H1 (cell line): Measurements from ENCODE around the gene PLEKHH2. TPM values are rescaled to one million over a fixed set of nuclear protein-coding genes. Genes with fewer than 3 reads are reported as not detected.

Experiments used
- CTCF ChIA-PET: fragments of 300-600 bp; sonication (Branson Sonifier 250); formaldehyde crosslinking; loops from one replicate; lab custom pipeline; 2021; ENCODE audit not compliant: partially characterized antibody; lab: Charles Lee
- POLR2A ChIA-PET: fragments of 300-600 bp; sonication (Branson Sonifier 250); formaldehyde crosslinking; loops from one replicate; lab custom pipeline; 2021; ENCODE audit warnings: inconsistent platforms; ENCODE audit not compliant: partially characterized antibody; lab: Charles Lee
- DNase-seq, 2 experiments: peaks; one replicate each; pipeline versions ENCODE4 v3.0.0 to v3.0.0-alpha.2; 2010 to 2022; ENCODE audit warnings: low spot score in 2 of 2, low read depth in 1 of 2, mixed read lengths in 1 of 2
- FAIRE-seq: peaks from 2 replicates; lab custom pipeline; 2011; peaks lifted over from hg19 to GRCh38; lab: Jason Lieb, UNC
- H2AFZ ChIP-seq: 2 replicates; pipeline ENCODE4 v1.8.1; 2012; ENCODE audit warnings: low read length, inconsistent platforms
- H2AK5ac ChIP-seq: 2 replicates; pipeline ENCODE4 v1.6.1; 2013; ENCODE audit warnings: low read depth, low read length
- H2BK120ac ChIP-seq: replicated peaks from 2 replicates; pipeline ENCODE3; 2013; ENCODE audit warnings: low read depth, low read length, inconsistent platforms
- H2BK12ac ChIP-seq: 2 replicates; pipeline ENCODE4 v1.6.1; 2013; ENCODE audit warnings: low read depth, low read length
- H2BK15ac ChIP-seq: 2 replicates; pipeline ENCODE4 v1.6.1; 2013; ENCODE audit warnings: low read length
- H2BK20ac ChIP-seq: 2 replicates; pipeline ENCODE4 v1.6.1; 2013; ENCODE audit warnings: low read length
- H2BK5ac ChIP-seq: 2 replicates; pipeline ENCODE4 v1.6.1; 2013; ENCODE audit warnings: low read depth, low read length
- H3K14ac ChIP-seq: 2 replicates; pipeline ENCODE4 v1.6.1; 2013; ENCODE audit warnings: inconsistent platforms; ENCODE audit not compliant: insufficient read length
- H3K18ac ChIP-seq: 2 replicates; pipeline ENCODE4 v1.6.1; 2013; ENCODE audit warnings: low read length; ENCODE audit errors: extremely low read depth
- H3K23ac ChIP-seq: 2 replicates; pipeline ENCODE4 v1.6.1; 2013; ENCODE audit warnings: inconsistent platforms; ENCODE audit not compliant: insufficient read length
- H3K23me2 ChIP-seq: 2 replicates; pipeline ENCODE4 v1.6.1; 2013; ENCODE audit warnings: low read depth, low read length
- H3K27ac ChIP-seq: 2 replicates; pipeline ENCODE4 v1.6.1; 2011; ENCODE audit warnings: low read depth, low read length, inconsistent platforms
- H3K27me3 ChIP-seq, 4 experiments: replicated peaks in 1 of 4; 1 replicate in 1 of 4; 2 replicates in 3 of 4; pipeline versions ENCODE4 v1.6.1 to v1.8.1; 2011 to 2013; ENCODE audit warnings: low read length in 3 of 4, mild to moderate bottlenecking in 3 of 4, inconsistent platforms in 2 of 4, mixed read lengths in 2 of 4, moderate library complexity in 1 of 4; ENCODE audit not compliant: control insufficient read depth in 3 of 4, insufficient read depth in 3 of 4; ENCODE audit errors: extremely low read depth in 1 of 4
- H3K36me3 ChIP-seq, 4 experiments: 2 replicates each; pipeline versions ENCODE4 v1.6.1 to v1.8.1; 2011 to 2013; ENCODE audit warnings: mild to moderate bottlenecking in 4 of 4, low read length in 3 of 4, moderate library complexity in 2 of 4, control low read depth in 1 of 4, inconsistent platforms in 1 of 4; ENCODE audit not compliant: insufficient read depth in 4 of 4, control insufficient read depth in 2 of 4
- H3K4ac ChIP-seq: replicated peaks from 2 replicates; pipeline ENCODE3; 2013; ENCODE audit warnings: low read length, low read depth, mixed read lengths, inconsistent platforms; ENCODE audit not compliant: insufficient read length
- H3K4me1 ChIP-seq, 4 experiments: replicated peaks in 1 of 4; 1 replicate in 1 of 4; 2 replicates in 3 of 4; pipeline versions ENCODE4 v1.6.1 to v1.8.1; 2011 to 2013; ENCODE audit warnings: low read length in 3 of 4, inconsistent platforms in 2 of 4, mixed read lengths in 1 of 4; ENCODE audit not compliant: insufficient read depth in 4 of 4, control insufficient read depth in 3 of 4
- H3K4me2 ChIP-seq, 2 experiments: 2 replicates each; pipeline versions ENCODE4 v1.6.1 to v1.8.1; 2011 to 2013; ENCODE audit warnings: low read depth in 2 of 2, low read length in 2 of 2, control low read depth in 1 of 2, inconsistent platforms in 1 of 2, mild to moderate bottlenecking in 1 of 2; ENCODE audit not compliant: insufficient read depth in 1 of 2
- H3K4me3 ChIP-seq, 4 experiments: fragments of 200-600, 300-600 bp in 1 of 4; sonication (generic), shearing (Covaris generic), sonication (Bioruptor Twin) in 1 of 4; 2 replicates each; pipeline versions ENCODE4 v1.5.1 to v1.8.1; 2011 to 2016; ENCODE audit warnings: low read length in 4 of 4, low read depth in 3 of 4, control low read depth in 2 of 4, inconsistent platforms in 2 of 4, mild to moderate bottlenecking in 2 of 4, mixed read lengths in 1 of 4, moderate library complexity in 1 of 4; ENCODE audit not compliant: insufficient read depth in 2 of 4; ENCODE audit errors: extremely low read depth in 1 of 4
- H3K56ac ChIP-seq: replicated peaks from 2 replicates; pipeline ENCODE3; 2013; ENCODE audit warnings: low read depth, mild to moderate bottlenecking, mixed read lengths, low read length, inconsistent platforms; ENCODE audit not compliant: insufficient read length
- H3K79me1 ChIP-seq: 2 replicates; pipeline ENCODE4 v1.6.1; 2013; ENCODE audit warnings: low read depth, low read length, control low read depth
- H3K79me2 ChIP-seq, 2 experiments: 2 replicates each; pipeline versions ENCODE4 v1.6.1 to v1.8.1; 2012 to 2013; ENCODE audit warnings: low read length in 2 of 2, mild to moderate bottlenecking in 2 of 2, inconsistent platforms in 1 of 2; ENCODE audit not compliant: insufficient read depth in 2 of 2, control insufficient read depth in 1 of 2
- H3K9ac ChIP-seq, 4 experiments: replicated peaks in 1 of 4; 1 replicate in 1 of 4; 2 replicates in 3 of 4; pipeline versions ENCODE4 v1.6.1 to v1.8.1; 2011 to 2013; ENCODE audit warnings: low read depth in 3 of 4, low read length in 3 of 4, control low read depth in 2 of 4, mild to moderate bottlenecking in 2 of 4, moderate library complexity in 2 of 4, inconsistent platforms in 1 of 4; ENCODE audit errors: extremely low read depth in 1 of 4
- H3K9me3 ChIP-seq, 2 experiments: 2 replicates each; pipeline versions ENCODE4 v1.6.1 to v1.8.1; 2012 to 2013; ENCODE audit warnings: mild to moderate bottlenecking in 2 of 2, moderate library complexity in 2 of 2, control low read depth in 1 of 2, inconsistent platforms in 1 of 2, low read depth in 1 of 2, low read length in 1 of 2, mixed read lengths in 1 of 2; ENCODE audit not compliant: insufficient read depth in 2 of 2
- H4K20me1 ChIP-seq, 2 experiments: replicated peaks in 1 of 2; 2 replicates each; pipeline versions ENCODE3 to v1.8.1; 2011 to 2013; ENCODE audit warnings: inconsistent platforms in 2 of 2, low read length in 2 of 2, mild to moderate bottlenecking in 1 of 2; ENCODE audit not compliant: insufficient read depth in 2 of 2, control insufficient read depth in 1 of 2
- H4K5ac ChIP-seq: 2 replicates; pipeline ENCODE4 v1.6.1; 2013; ENCODE audit warnings: low read length, low read depth, mixed read lengths, inconsistent platforms; ENCODE audit not compliant: insufficient read length
- H4K8ac ChIP-seq: 2 replicates; pipeline ENCODE4 v1.8.0; 2013; ENCODE audit warnings: mild to moderate bottlenecking, moderate library complexity, low read length, inconsistent platforms; ENCODE audit not compliant: insufficient read depth; ENCODE audit errors: extremely low read depth
- H4K91ac ChIP-seq: replicated peaks from 2 replicates; pipeline ENCODE3; 2013; ENCODE audit warnings: low read length, mixed read lengths, inconsistent platforms; ENCODE audit not compliant: insufficient read length
- CHD2 ChIP-seq: IDR thresholded peaks from 2 replicates; pipeline ENCODE4 v1.6.1; 2012; ENCODE audit warnings: low read length, improper control_type of control experiment
- FOSL1 ChIP-seq: IDR thresholded peaks from 2 replicates; pipeline ENCODE4 v1.6.1; 2011; ENCODE audit warnings: mild to moderate bottlenecking, low read depth, low read length, moderate library complexity; ENCODE audit not compliant: insufficient read depth
- GABPA ChIP-seq: IDR thresholded peaks from 2 replicates; pipeline ENCODE4 v1.6.1; 2011; ENCODE audit warnings: mild to moderate bottlenecking, low read length, moderate library complexity, borderline replicate concordance; ENCODE audit not compliant: insufficient read depth
- HDAC2 ChIP-seq, 2 experiments: fragments of 300-600 bp in 1 of 2; sonication (generic) in 1 of 2; IDR thresholded peaks; 2 replicates each; pipeline ENCODE4 v1.6.1; 2011 to 2012; ENCODE audit warnings: low read depth in 2 of 2, low read length in 2 of 2, mild to moderate bottlenecking in 2 of 2, moderate library complexity in 2 of 2, borderline replicate concordance in 1 of 2, inconsistent platforms in 1 of 2
- HDAC6 ChIP-seq: IDR thresholded peaks from one replicate; pipeline ENCODE4 v1.7.1; 2012; ENCODE audit warnings: low read depth, mild to moderate bottlenecking, inconsistent platforms, low read length, moderate library complexity
- POLR2AphosphoS5 ChIP-seq: IDR thresholded peaks from 2 replicates; pipeline ENCODE4 v1.6.1; 2011; ENCODE audit warnings: low read depth, low read length
- RBBP5 ChIP-seq: IDR thresholded peaks from 2 replicates; pipeline ENCODE4 v1.7.1; 2012; ENCODE audit warnings: low read depth, mild to moderate bottlenecking, inconsistent platforms, low read length, moderate library complexity, borderline replicate concordance
- SIN3A ChIP-seq, 2 experiments: IDR thresholded peaks in 1 of 2; conservative IDR thresholded peaks in 1 of 2; 2 replicates each; pipeline ENCODE4 v1.6.1; 2011 to 2012; ENCODE audit warnings: low read length in 2 of 2, improper control_type of control experiment in 1 of 2, low read depth in 1 of 2, mild to moderate bottlenecking in 1 of 2
- SUZ12 ChIP-seq: fragments of 200-600 bp; sonication (generic); IDR thresholded peaks from 2 replicates; pipeline ENCODE4 v1.6.1; 2012; ENCODE audit warnings: mild to moderate bottlenecking, inconsistent platforms, low read length, moderate library complexity, mixed read lengths
- WGBS, 2 experiments: shearing (Covaris generic) in 1 of 2; methylation state at CpG; one replicate each; pipeline versions ENCODE4 v1.1.6 to v1.1.7; 2013 to 2015; ENCODE audit warnings: low lambda C conversion rate in 2 of 2, mixed read lengths in 2 of 2, inconsistent platforms in 1 of 2, low coverage in 1 of 2, missing lambda C conversion rate in 1 of 2; ENCODE audit not compliant: insufficient replicate concordance in 2 of 2, insufficient coverage in 1 of 2, insufficient read length in 1 of 2; ENCODE audit errors: extremely low coverage in 1 of 2, missing lambda C conversion rate in 1 of 2; 5-methylcytosine and 5-hydroxymethylcytosine counted together
- polyA plus RNA-seq, 7 experiments: library from polyadenylated mRNA; depleted of rRNA in 3 of 7; stranded (reverse) in 5 of 7; unstranded in 2 of 7; fragments of >200 nt in 5 of 7; fragments of 200-250 nt in 2 of 7; gene quantifications; 1 replicate in 5 of 7; 2 replicates in 1 of 7; 4 replicates in 1 of 7; pipeline versions ENCODE4 v1.2.1 to v1.2.3, GENCODE V29; 2011 to 2013; ENCODE audit warnings: missing spikeins in 2 of 7, mixed read lengths in 2 of 7
- total RNA-seq: library from RNA; stranded (reverse); fragmentation: NEBNext Ultra II Directional; extraction: Animal tissue kit (Norgen Biotek cat#: 25700); gene quantifications from 2 replicates; pipeline ENCODE4 v1.2.1, GENCODE V29; 2021
- TF ChIP-seq, protein P1 (sequence below): IDR thresholded peaks from 2 replicates; pipeline ENCODE4 v1.6.1; 2011; ENCODE audit warnings: low read length, improper control_type of control experiment
- TF ChIP-seq, protein P2 (sequence below): IDR thresholded peaks from 2 replicates; pipeline ENCODE4 v1.6.1; 2012; ENCODE audit warnings: low read length, inconsistent platforms

The PLEKHH2 gene
- total and polyA plus RNA-seq, 2 of the 8 experiments (the other 6 are each of a cell fraction or from before 2014, with no cell fraction given), result 2.2 to 5.0 TPM

DNA sequence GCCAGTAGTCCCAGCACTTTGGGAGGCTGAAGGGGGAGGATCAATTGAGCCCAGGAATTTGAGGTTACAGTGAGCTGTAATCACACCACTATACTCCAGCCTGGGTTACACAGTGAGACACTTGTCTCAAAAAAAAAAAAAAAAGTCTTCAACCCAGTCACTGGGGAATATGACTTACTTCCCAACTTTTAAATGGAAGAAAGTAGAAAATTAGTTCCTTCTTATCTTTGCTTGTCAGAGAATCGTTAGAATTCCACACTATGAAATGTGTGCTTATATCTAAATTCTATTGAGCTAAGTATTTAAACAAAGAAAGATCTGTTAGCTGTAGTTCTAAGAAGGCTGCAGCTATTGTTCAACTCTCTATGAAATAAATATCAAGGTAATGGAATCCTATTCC is 159.1 kb downstream of the PLEKHH2 start:
- no peak overlapping the region for H2BK5ac ChIP-seq
- no peak overlapping the region for H3K14ac ChIP-seq
- no peaks in the 10 kb centered on the region for H3K27me3 ChIP-seq
- H4K91ac ChIP-seq, result no peak overlapping the region
- H3K27ac ChIP-seq, result no peak overlapping the region
- FAIRE-seq (no peak), DNase-seq (no peak)
- H3K4ac ChIP-seq, result no peak overlapping the region
- H2BK120ac ChIP-seq, result no peak overlapping the region
- no peaks in the 10 kb centered on the region for H3K79me2 ChIP-seq
- ChIA-PET POLR2A (interaction anchor here (0.7 kb wide), 1 partner anchor 9 kb away, joined by 3 read pairs; no protein-coding TSS in a partner anchor), CTCF (interaction anchor here (0.6 to 1.5 kb wide), 5 partner anchors 84 to 1901 kb away, joined by 3 read pairs; no protein-coding TSS in a partner anchor)
- H2AFZ ChIP-seq, result no peak overlapping the region
- 89% methylated on average over 1 of the region's 1 CpG; no CpG with 5 or more reads in 1 of the 2 experiments for WGBS, 2 experiments
- no peaks in the 10 kb centered on the region for H4K20me1 ChIP-seq
- no peak overlapping the region for H3K18ac ChIP-seq
- no peak overlapping the region for H2BK20ac ChIP-seq
- no peak overlapping the region for H2BK15ac ChIP-seq
- no peaks in the 10 kb centered on the region for H3K9me3 ChIP-seq
- H3K79me1 ChIP-seq, result no peaks in the 10 kb centered on the region
- no peak overlapping the region for H3K9ac ChIP-seq
- no peak overlapping the region for H3K23ac ChIP-seq
- H3K4me3 ChIP-seq, result no peak overlapping the region
- H4K8ac ChIP-seq, result no peak overlapping the region
- no peak overlapping the region for H4K5ac ChIP-seq
- H2AK5ac ChIP-seq, result no peak overlapping the region
- no peak overlapping the region for H2BK12ac ChIP-seq
- no peak overlapping the region for H3K4me2 ChIP-seq
- H3K23me2 ChIP-seq, result no peaks in the 10 kb centered on the region
- no peaks in the 10 kb centered on the region for H3K36me3 ChIP-seq
- H3K4me1 ChIP-seq, result no peaks in the 10 kb centered on the region
- no peak overlapping the region for H3K56ac ChIP-seq
- no peak for TF ChIP-seq SUZ12
- no peak for TF ChIP-seq RBBP5
- no peak for TF ChIP-seq HDAC2 (IDR thresholded peaks at IDR 0.05; ENCODE audit: borderline replicate concordance in 1 of 2, low read depth in 2 of 2, low read length in 2 of 2)
- no peak for TF ChIP-seq GABPA
- TF ChIP-seq, protein P1, sequence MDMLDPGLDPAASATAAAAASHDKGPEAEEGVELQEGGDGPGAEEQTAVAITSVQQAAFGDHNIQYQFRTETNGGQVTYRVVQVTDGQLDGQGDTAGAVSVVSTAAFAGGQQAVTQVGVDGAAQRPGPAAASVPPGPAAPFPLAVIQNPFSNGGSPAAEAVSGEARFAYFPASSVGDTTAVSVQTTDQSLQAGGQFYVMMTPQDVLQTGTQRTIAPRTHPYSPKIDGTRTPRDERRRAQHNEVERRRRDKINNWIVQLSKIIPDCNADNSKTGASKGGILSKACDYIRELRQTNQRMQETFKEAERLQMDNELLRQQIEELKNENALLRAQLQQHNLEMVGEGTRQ, result no peak
- TF ChIP-seq, protein P2, sequence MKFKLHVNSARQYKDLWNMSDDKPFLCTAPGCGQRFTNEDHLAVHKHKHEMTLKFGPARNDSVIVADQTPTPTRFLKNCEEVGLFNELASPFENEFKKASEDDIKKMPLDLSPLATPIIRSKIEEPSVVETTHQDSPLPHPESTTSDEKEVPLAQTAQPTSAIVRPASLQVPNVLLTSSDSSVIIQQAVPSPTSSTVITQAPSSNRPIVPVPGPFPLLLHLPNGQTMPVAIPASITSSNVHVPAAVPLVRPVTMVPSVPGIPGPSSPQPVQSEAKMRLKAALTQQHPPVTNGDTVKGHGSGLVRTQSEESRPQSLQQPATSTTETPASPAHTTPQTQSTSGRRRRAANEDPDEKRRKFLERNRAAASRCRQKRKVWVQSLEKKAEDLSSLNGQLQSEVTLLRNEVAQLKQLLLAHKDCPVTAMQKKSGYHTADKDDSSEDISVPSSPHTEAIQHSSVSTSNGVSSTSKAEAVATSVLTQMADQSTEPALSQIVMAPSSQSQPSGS, result no peak
- TF ChIP-seq HDAC6, result no peak
- TF ChIP-seq CHD2, result no peak
- TF ChIP-seq POLR2AphosphoS5, result no peak
- TF ChIP-seq FOSL1, result no peak
- TF ChIP-seq SIN3A (conservative IDR thresholded peaks at IDR 0.05 in 1 of 2, IDR thresholded peaks at IDR 0.05 in 1 of 2; ENCODE audit: low read depth in 1 of 2, low read length in 2 of 2), result no peak
